Keratinocyte (primary cell): Measurements from ENCODE around the gene EGLN1.

Source experiments
- EZH2 ChIP-seq: IDR thresholded peaks from one replicate; pipeline ENCODE4 v1.6.1; 2012; ENCODE audit warnings: inconsistent platforms, mild to moderate bottlenecking, low read length, moderate library complexity
- TF ChIP-seq, protein P1 (sequence below), 3 experiments: IDR thresholded peaks in 1 of 3; conservative IDR thresholded peaks in 1 of 3; optimal IDR thresholded peaks in 1 of 3; 2 replicates in 2 of 3; 3 replicates in 1 of 3; pipeline versions ENCODE3 to v1.5.1; 2011; ENCODE audit warnings: low read length in 3 of 3, mild to moderate bottlenecking in 3 of 3, moderate library complexity in 2 of 3, control low read depth in 1 of 3, inconsistent platforms in 1 of 3; ENCODE audit not compliant: insufficient read depth in 2 of 3; ENCODE audit errors: extremely low read depth in 1 of 3

DNA sequence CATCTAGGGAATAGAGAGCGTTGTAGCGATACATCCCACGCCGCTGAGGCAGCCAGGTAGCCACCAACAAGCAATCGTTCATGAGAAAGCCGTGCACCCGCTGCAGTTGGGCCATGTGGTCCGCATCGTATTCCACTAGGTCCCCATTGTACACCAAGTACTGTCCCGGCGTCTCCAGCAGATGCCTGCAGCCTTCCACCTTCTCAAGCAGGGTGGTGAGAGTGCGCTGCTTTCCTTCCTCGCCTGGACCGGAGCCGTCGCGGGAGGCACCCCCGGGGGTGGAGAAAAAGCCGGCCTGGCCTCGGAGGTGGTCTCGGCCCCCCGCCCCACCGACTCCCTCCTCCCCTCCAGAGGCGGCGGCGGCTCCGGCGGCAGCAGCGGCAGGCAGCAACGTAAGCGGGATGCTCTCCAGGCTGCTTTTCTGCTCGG lies 85.0 kb downstream of the EGLN1 start:
- TF ChIP-seq, protein P1, sequence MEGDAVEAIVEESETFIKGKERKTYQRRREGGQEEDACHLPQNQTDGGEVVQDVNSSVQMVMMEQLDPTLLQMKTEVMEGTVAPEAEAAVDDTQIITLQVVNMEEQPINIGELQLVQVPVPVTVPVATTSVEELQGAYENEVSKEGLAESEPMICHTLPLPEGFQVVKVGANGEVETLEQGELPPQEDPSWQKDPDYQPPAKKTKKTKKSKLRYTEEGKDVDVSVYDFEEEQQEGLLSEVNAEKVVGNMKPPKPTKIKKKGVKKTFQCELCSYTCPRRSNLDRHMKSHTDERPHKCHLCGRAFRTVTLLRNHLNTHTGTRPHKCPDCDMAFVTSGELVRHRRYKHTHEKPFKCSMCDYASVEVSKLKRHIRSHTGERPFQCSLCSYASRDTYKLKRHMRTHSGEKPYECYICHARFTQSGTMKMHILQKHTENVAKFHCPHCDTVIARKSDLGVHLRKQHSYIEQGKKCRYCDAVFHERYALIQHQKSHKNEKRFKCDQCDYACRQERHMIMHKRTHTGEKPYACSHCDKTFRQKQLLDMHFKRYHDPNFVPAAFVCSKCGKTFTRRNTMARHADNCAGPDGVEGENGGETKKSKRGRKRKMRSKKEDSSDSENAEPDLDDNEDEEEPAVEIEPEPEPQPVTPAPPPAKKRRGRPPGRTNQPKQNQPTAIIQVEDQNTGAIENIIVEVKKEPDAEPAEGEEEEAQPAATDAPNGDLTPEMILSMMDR (optimal IDR thresholded peaks at IDR 0.05 in 1 of 3, IDR thresholded peaks at IDR 0.05 in 1 of 3, conservative IDR thresholded peaks at IDR 0.05 in 1 of 3; ENCODE audit: extremely low read depth in 1 of 3, insufficient read depth in 2 of 3, low read length in 3 of 3): no peak
- TF ChIP-seq EZH2: no peak
